Measurements from ENCODE around the gene JDP2. TPM values are rescaled to one million over a fixed set of nuclear protein-coding genes. Genes with fewer than 3 reads are reported as not detected.
A peak's percentile ranks its signal among the peaks of the same experiment; 100 is the strongest.

The JDP2 gene
- total RNA-seq, 1 donor from 2014 or later, result 1.8 TPM

DNA sequence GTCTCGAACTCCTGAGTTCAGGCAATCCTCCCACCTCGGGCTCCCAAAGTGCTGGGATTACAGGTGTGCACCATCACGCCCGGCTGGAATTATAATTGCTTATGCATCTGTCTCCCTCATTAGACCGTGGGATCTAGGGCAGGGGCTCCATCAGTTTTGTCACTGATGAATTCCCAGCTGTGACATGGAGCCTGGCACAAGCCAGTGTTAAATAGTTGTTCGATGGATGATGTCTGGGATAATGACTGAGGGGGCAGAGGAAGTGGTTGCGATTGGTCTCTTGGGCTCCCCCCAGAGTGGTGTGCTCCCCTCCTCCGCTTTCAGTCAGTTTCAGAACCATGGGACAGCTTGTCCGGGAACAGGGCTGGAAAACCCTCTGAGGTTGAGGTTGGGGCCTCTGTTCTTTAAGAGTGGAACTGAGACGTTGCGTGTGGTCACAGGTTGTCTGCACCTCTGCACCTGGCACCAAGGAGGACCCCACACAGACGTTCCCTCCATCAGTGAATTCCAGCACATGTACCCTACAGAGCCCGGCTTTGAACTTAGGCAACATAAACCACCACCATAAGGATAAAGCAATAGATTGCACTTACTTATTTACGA, 63.7 kb downstream of the JDP2 start:
- intact Hi-C loops (cut with micrococcal nuclease), result no loop called here
- no peak for DNase-seq (ENCODE audit: low spot score)
- Mint-ChIP-seq H3K27me3 (ENCODE audit: insufficient read depth) (no peaks in the 10 kb centered on the region), H3K9me3 (peaks cover 3% of the 10 kb centered on the region), H3K36me3 (ENCODE audit: low read depth) (no peaks in the 10 kb centered on the region), H3K4me3 (no peak overlapping the region), H3K4me1 (ENCODE audit: low read depth) (peaks cover 77% of the 10 kb centered on the region), H3K27ac (no peak overlapping the region)

DNA sequence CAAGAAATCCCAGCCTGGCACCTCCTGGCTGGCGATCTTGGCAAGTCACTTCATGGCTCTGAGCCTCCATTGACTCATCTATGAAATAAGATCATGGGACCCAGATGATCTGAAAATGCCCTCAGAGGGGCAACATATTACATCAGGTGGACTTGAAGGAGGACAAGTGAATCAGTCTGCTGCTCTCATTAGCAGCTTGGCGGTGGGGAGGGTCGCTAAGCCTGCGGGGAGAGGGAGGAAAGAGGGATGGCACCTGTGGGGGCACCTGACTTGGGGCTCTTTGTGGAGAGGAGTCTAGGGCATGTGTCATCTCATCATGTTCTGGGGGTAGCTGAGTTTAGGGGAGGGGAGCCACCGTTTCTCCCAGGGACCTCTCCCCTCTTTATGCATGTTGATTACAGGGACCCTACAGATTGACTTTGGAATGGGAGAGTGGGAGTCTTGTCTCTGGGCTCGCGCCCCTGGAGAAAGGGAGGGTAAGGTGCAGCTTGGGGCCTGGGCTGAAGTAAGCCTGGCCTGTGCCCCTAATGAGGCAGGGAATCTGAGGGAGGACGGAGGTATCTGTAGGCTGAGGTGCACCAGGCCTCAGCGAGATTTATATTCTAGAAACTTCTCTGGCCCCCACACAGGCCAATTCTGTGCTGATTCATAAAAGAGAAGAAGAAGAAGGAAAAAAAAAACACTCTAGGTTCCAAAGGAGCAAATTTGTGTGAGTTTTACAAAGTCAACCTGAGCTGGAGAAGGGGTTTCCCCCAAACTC, 65.2 kb downstream of the JDP2 start:
- Mint-ChIP-seq H3K36me3 (ENCODE audit: low read depth) (no peaks in the 10 kb centered on the region), H3K27me3 (ENCODE audit: insufficient read depth) (no peaks in the 10 kb centered on the region), H3K27ac (peak overlapping the region; percentile 76), H3K4me1 (ENCODE audit: low read depth) (peaks cover 80% of the 10 kb centered on the region), H3K9me3 (peaks cover 3% of the 10 kb centered on the region), H3K4me3 (peak overlapping the region; percentile 31)
- intact Hi-C loops (cut with micrococcal nuclease), result loop anchor here (1.0 kb wide), 1 partner anchor 73 kb away; no protein-coding TSS in a partner anchor
- DNase-seq (ENCODE audit: low spot score), result no peak

DNA sequence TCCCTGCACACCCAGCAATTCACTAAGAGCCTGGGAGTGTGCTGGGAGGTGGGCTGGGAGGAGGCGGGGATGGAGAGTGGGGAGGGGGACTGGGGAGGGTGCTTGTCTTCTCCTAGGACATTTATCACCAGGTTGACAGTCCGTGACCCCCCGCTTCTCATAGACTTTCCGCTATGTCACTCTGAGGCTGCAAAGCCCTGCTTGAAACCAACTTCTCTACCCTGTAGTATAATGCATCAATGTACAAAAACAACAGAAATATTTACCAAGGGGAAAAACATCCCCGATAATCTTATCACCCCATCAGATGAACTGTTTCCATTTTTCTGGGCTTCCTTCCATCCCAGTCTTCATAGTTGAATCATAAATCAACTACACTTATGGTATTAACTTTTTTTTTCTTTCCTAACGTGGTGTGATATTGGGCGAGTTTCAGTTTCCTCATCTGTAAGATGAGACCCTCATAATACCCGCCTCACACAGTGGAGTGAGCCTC, 65.8 kb downstream of the JDP2 start:
- no peak for DNase-seq (ENCODE audit: low spot score)
- intact Hi-C loops (cut with micrococcal nuclease), result loop anchor here (1.0 kb wide), 1 partner anchor 73 kb away; no protein-coding TSS in a partner anchor
- Mint-ChIP-seq H3K27me3 (ENCODE audit: insufficient read depth) (no peaks in the 10 kb centered on the region), H3K4me1 (ENCODE audit: low read depth) (peaks cover 75% of the 10 kb centered on the region), H3K4me3 (no peak overlapping the region), H3K27ac (peak overlapping the region; percentile 76), H3K9me3 (peaks cover 3% of the 10 kb centered on the region), H3K36me3 (ENCODE audit: low read depth) (no peaks in the 10 kb centered on the region)

DNA sequence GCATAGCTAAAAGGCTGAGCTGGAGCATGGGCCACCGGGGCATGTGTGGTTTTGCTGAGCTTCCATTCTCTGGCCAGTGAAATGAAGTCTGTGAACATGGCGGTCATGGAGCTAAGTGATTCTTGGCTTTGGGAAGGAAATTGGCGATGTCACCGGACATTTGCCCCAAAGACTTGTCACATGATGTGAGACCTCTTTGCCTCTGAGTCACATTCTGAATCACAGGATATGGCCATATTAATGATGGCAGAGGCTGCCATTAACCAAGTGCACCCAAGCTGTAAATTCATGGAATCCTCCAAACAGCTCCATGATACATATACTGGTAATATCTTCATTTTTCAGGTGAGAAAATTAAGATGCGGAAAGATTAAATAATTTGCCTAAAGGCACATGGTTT, 67.1 kb downstream of the JDP2 start:
- no peak for DNase-seq (ENCODE audit: low spot score)
- Mint-ChIP-seq H3K27ac (peak overlapping the region; percentile 36), H3K4me1 (ENCODE audit: low read depth) (peaks cover 76% of the 10 kb centered on the region), H3K9me3 (peaks cover 3% of the 10 kb centered on the region), H3K27me3 (ENCODE audit: insufficient read depth) (no peaks in the 10 kb centered on the region), H3K36me3 (ENCODE audit: low read depth) (peaks cover 3% of the 10 kb centered on the region), H3K4me3 (no peak overlapping the region)
- intact Hi-C loops (cut with micrococcal nuclease), result no loop called here

DNA sequence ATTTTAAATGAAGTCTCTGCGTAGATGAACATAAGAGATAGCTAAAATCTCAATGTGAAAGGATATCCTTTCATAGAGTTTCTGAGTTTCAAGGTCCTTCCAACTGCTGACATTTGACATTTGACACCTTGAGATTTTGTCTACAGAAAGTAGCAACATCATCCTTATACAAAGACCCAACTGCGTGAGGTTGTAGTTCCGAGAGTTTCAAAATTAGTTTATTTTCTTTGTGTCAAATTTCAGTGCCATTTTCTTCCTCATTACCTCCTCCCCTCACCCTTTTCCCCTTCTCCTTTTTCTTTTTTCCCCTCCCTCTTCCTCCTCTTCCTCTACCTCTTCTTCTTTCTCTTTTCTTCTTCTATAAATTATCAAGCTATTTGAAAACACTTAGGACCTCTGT, 67.6 kb downstream of the JDP2 start:
- peak overlapping the region; percentile 10 for H3K27ac Mint-ChIP-seq
- no peak overlapping the region for H3K4me3 Mint-ChIP-seq
- intact Hi-C loops (cut with micrococcal nuclease), result no loop called here
- peaks cover 3% of the 10 kb centered on the region for H3K9me3 Mint-ChIP-seq
- DNase-seq (ENCODE audit: low spot score), result no peak
- H3K27me3 Mint-ChIP-seq (ENCODE audit: insufficient read depth), result no peaks in the 10 kb centered on the region
- H3K4me1 Mint-ChIP-seq (ENCODE audit: low read depth), result peaks cover 71% of the 10 kb centered on the region
- peaks cover 3% of the 10 kb centered on the region for H3K36me3 Mint-ChIP-seq (ENCODE audit: low read depth)

DNA sequence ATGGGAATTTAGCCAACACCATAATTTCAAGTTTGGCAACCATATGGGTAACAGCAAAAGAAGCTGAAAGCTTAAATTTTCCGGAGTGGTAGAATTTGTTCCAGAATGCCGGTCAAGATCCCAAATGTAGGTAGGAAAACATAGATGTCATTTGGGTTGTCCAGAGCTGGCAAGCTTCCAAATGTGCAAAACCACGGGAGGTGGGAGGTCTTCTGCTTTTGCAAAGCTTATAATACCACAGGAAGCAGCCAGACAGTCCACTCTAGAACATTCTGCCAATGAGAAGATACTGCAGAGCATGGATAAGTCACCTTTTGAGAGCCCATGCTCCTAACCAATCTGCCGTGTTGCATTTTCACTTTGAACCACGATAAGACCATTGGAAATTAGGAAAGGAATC, 68.1 kb downstream of the JDP2 start:
- DNase-seq (ENCODE audit: low spot score), result no peak
- H3K27ac Mint-ChIP-seq, result peak overlapping the region; percentile 89
- H3K36me3 Mint-ChIP-seq (ENCODE audit: low read depth), result peaks cover 3% of the 10 kb centered on the region
- no peaks in the 10 kb centered on the region for H3K9me3 Mint-ChIP-seq
- no peaks in the 10 kb centered on the region for H3K27me3 Mint-ChIP-seq (ENCODE audit: insufficient read depth)
- intact Hi-C loops (cut with micrococcal nuclease), result no loop called here
- H3K4me1 Mint-ChIP-seq (ENCODE audit: low read depth), result peaks cover 66% of the 10 kb centered on the region
- H3K4me3 Mint-ChIP-seq, result no peak overlapping the region

DNA sequence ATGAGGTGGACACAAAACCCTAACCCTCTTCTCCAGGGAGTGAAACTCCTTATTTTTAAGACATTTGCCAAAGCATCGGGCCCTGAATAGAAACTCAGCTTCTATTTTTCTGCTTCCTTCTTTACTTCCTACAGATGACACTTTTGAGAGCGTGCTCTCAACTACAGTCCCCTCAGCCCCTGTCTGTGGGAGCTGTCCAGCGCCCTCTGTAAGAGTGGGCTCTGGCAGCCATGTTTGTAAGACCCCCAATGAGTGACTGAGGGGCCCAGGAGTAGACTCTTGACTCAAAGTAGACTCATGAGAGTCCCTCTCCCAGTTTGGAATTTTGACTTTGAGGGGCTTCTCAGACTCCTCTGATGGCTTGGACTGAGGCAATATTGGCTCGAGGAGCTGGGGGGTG, 68.9 kb downstream of the JDP2 start:
- peak overlapping the region; percentile 89 for H3K27ac Mint-ChIP-seq
- intact Hi-C loops (cut with micrococcal nuclease), result loop anchor here (1.0 kb wide), 4 partner anchors 13 to 65 kb away; partner anchors contain the start of gene BATF
- H3K9me3 Mint-ChIP-seq, result no peaks in the 10 kb centered on the region
- no peak for DNase-seq (ENCODE audit: low spot score)
- peak overlapping the region; percentile 11 for H3K4me3 Mint-ChIP-seq
- peaks cover 3% of the 10 kb centered on the region for H3K36me3 Mint-ChIP-seq (ENCODE audit: low read depth)
- no peaks in the 10 kb centered on the region for H3K27me3 Mint-ChIP-seq (ENCODE audit: insufficient read depth)
- peaks cover 65% of the 10 kb centered on the region for H3K4me1 Mint-ChIP-seq (ENCODE audit: low read depth)

DNA sequence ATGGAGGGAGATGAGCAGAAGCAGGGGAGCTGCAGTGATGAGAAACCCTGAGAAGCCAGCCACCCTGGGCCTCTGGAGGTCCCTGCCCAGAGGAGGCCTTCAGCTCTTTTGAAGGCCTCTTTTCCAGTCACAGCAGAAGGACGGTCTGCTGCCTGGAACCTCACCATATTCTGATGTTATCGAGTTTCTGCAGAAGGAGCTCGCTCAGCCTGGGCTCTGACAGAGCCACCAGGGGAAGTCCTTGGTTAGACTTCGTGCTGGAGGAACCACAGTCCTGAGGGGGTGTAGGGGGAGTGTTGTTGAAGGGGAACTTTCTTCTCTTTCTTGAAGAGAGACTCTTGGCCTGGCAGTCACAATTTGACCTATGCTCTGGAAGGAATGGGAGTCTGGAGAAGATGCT, 69.4 kb downstream of the JDP2 start:
- intact Hi-C loops (cut with micrococcal nuclease), result loop anchor here (1.0 kb wide), 4 partner anchors 12 to 64 kb away; partner anchors contain the start of gene BATF
- Mint-ChIP-seq H3K4me1 (ENCODE audit: low read depth) (peaks cover 61% of the 10 kb centered on the region), H3K36me3 (ENCODE audit: low read depth) (peaks cover 3% of the 10 kb centered on the region)

DNA sequence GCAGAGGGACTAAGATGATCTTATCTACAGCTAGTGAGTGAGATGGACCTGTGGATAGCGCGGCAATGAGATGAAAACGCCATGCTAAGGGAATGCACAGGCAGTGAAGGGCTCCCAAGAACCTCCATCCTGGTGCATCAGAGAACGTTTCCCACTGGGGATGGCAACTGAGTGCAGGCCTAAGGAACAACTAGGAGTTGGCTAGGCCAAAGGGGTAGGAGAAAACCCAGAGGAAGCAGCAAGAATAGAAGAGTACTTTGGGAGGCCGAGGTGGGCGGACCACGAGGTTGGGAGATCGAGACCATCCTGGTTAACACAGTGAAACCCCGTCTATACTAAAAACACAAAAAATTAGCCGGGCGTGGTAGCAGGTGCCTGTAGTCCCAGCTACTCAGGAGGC, 69.9 kb downstream of the JDP2 start:
- DNase-seq (ENCODE audit: low spot score), result no peak
- Mint-ChIP-seq H3K27me3 (ENCODE audit: insufficient read depth) (no peaks in the 10 kb centered on the region), H3K4me1 (ENCODE audit: low read depth) (peaks cover 56% of the 10 kb centered on the region), H3K4me3 (peak overlapping the region; percentile 66), H3K27ac (peak overlapping the region; percentile 89), H3K36me3 (ENCODE audit: low read depth) (peaks cover 3% of the 10 kb centered on the region), H3K9me3 (no peaks in the 10 kb centered on the region)
- intact Hi-C loops (cut with micrococcal nuclease), result loop anchor here (1.0 kb wide), 4 partner anchors 12 to 64 kb away; partner anchors contain the start of gene BATF

More for the DNA sequence above, 69.4 kb downstream of the JDP2 start:
- Mint-ChIP-seq H3K9me3 (no peaks in the 10 kb centered on the region), H3K27ac (peak overlapping the region; percentile 89), H3K27me3 (ENCODE audit: insufficient read depth) (no peaks in the 10 kb centered on the region), H3K4me3 (peak overlapping the region; percentile 66)
- DNase-seq (ENCODE audit: low spot score), result peak; percentile 58

DNA sequence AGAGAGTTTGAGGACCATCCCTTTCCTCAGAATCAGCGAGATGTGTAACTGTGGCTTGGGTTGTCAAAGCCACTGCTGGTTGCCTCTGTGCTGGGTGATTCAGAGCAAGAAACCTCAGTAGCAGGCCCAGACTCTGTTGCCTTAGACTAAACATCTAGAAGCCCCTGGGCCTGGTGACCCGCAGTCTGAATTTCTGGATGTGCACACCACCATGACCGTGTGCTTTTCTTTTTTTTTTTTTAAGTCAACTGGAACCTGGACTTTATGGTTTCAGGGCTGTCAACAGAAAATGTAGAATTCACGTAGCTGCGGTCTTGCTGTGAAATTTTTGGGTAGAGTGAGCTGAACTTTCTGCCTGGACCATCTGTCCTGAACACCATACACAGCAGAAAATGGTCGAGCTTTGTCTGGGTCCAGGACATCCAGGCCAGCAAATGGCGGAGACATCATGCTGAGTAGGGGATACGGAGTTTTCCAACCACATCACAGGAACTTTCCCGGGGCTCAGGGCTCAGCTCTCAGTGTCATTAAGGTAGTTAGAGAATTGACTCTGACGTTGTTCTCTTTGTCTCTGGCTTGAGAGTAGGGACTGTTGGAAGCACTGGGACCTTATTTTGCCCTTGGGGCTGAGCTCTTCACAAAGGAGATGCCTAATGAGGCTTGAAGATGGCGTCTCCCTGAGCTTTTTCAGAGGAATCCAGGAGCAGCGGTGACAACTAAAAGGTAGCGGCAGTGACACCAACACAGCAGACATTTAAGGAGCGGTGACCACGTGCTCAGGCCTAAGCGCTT, 71.5 kb downstream of the JDP2 start:
- Mint-ChIP-seq H3K36me3 (ENCODE audit: low read depth) (peaks cover 3% of the 10 kb centered on the region), H3K27ac (peak overlapping the region; percentile 79), H3K4me3 (peak overlapping the region; percentile 27), H3K4me1 (ENCODE audit: low read depth) (peaks cover 42% of the 10 kb centered on the region), H3K27me3 (ENCODE audit: insufficient read depth) (no peaks in the 10 kb centered on the region), H3K9me3 (no peaks in the 10 kb centered on the region)
- intact Hi-C loops (cut with micrococcal nuclease), result no loop called here
- DNase-seq (ENCODE audit: low spot score), result no peak

DNA sequence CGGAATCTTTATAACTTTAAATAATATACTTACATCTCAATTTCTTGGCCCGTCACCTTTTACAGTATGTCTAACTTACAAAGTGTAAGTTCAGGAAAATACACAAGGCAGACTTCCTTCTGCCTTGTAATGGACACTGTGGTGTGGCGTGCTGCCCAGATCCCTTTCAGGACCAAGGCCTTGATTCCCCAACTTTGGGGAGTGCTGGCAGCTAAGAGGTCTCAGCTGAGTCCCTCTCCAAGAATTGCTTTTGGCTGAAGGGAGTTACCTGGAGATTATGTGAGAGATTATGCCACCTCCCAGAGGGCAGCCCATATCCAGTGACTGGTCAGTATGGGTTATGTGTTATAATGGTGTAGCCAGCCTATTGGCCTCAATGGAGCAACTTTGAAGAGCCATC, 73.3 kb downstream of the JDP2 start:
- intact Hi-C loops (cut with micrococcal nuclease), result no loop called here
- no peaks in the 10 kb centered on the region for H3K9me3 Mint-ChIP-seq
- H3K4me3 Mint-ChIP-seq, result no peak overlapping the region
- H3K36me3 Mint-ChIP-seq (ENCODE audit: low read depth), result peaks cover 3% of the 10 kb centered on the region
- no peaks in the 10 kb centered on the region for H3K27me3 Mint-ChIP-seq (ENCODE audit: insufficient read depth)
- H3K27ac Mint-ChIP-seq, result no peak overlapping the region
- DNase-seq (ENCODE audit: low spot score), result no peak
- H3K4me1 Mint-ChIP-seq (ENCODE audit: low read depth), result peaks cover 29% of the 10 kb centered on the region

DNA sequence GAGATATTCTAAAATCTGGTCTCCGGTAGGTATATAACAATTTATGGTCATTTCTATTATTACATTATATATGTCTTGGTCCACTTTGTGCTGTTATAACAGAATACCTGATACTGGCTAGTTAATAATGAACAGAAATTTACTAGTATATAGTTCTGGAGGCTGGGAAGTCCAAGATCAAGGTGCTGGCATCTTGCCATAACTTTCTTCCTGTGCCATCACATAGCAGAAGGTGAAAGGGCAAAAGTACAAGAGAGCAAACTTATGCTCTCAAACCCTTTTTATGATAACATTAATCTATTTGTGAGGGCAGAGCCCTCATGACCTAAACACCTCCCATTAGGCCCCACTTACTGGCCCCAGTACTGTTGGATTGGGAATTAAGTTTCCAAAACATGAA, 76.6 kb downstream of the JDP2 start:
- DNase-seq (ENCODE audit: low spot score), result no peak
- Mint-ChIP-seq H3K4me3 (no peak overlapping the region), H3K36me3 (ENCODE audit: low read depth) (peaks cover 2% of the 10 kb centered on the region), H3K27ac (no peak overlapping the region), H3K27me3 (ENCODE audit: insufficient read depth) (no peaks in the 10 kb centered on the region), H3K9me3 (peaks cover 17% of the 10 kb centered on the region), H3K4me1 (ENCODE audit: low read depth) (peaks cover 4% of the 10 kb centered on the region)
- intact Hi-C loops (cut with micrococcal nuclease), result no loop called here
